ENCODE results near the gene SLC38A6. TPM values are rescaled to one million over a fixed set of nuclear protein-coding genes. Genes with fewer than 3 reads are reported as not detected.

The SLC38A6 gene
- total and polyA plus RNA-seq, 12 donors: 12.5 to 53.9 (median 25.3) TPM

DNA sequence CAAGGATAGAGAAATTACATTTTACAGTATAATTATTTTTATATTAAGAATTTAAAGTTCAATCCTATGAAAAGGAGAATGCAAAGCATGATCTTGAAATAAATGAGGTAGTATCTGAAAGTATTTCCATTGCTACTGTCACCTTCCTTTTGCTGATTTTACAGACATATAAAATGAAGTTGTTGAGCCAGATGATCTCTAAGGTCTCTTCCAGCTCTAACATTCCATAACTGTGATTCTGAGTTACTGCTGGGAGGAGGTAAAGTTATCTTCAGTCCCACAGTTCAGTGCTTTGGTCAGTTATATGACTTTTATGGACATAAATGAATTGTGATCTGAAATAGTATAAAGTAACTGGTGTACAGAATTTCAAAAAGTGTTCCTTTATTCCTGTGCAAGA is 52.8 kb downstream of the SLC38A6 start:
- intact Hi-C loops (cut with DNase I): no loop called here
- Histone ChIP-seq H3K36me3 (replicated peaks in 1 of 2) (no peaks in the 10 kb centered on the region), H3K27me3 (no peaks in the 10 kb centered on the region), H3K4me1 (replicated peaks in 1 of 2) (no peaks in the 10 kb centered on the region), H3K4me3 (no peak overlapping the region), H3K27ac (no peak overlapping the region), H3K9me3 (replicated peaks in 1 of 3) (no peaks in the 10 kb centered on the region)
- TF ChIP-seq POLR2A (IDR thresholded peaks at IDR 0.05): no peak
- TF ChIP-seq, protein P1, sequence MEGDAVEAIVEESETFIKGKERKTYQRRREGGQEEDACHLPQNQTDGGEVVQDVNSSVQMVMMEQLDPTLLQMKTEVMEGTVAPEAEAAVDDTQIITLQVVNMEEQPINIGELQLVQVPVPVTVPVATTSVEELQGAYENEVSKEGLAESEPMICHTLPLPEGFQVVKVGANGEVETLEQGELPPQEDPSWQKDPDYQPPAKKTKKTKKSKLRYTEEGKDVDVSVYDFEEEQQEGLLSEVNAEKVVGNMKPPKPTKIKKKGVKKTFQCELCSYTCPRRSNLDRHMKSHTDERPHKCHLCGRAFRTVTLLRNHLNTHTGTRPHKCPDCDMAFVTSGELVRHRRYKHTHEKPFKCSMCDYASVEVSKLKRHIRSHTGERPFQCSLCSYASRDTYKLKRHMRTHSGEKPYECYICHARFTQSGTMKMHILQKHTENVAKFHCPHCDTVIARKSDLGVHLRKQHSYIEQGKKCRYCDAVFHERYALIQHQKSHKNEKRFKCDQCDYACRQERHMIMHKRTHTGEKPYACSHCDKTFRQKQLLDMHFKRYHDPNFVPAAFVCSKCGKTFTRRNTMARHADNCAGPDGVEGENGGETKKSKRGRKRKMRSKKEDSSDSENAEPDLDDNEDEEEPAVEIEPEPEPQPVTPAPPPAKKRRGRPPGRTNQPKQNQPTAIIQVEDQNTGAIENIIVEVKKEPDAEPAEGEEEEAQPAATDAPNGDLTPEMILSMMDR (IDR thresholded peaks at IDR 0.05): no peak
- no peak for DNase-seq

DNA sequence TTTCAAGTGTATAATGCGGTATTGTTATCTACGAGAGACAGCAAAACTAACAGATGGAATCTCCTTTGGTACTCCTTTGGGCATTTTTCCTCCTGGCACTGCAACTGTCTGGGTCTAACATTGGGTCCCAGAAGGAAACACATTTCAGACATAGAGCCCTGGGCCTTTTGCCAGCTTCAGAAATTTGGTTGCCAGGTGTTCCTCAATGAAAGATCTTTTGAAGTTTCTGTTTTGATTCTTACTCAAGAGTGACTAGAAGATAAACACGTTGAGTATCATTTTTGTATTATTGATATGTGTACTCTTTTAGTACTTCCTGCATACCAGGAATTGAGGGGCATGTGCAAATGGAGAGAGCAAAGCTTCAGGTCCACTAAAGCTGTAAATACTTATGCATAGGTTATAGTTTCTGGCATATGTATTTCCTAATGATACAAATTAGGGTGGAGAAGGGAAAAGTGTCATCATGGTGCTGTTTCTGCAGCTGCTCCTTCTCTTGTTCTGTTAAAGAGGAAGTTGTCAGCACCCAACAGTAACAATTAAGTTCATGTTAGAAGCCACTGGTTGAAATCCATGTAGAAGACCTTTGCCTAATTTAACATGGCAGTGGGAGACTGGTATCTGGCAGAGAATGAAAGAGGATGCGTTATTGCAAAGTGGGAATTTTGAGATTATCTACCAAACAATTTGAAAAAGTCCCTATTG is 53.5 kb downstream of the SLC38A6 start:
- 79 to 86% (median 82%) methylated on average over 4 of the region's 4 CpGs for WGBS, 4 donors
- Histone ChIP-seq H3K36me3 (replicated peaks in 1 of 2) (no peaks in the 10 kb centered on the region), H3K9me3 (replicated peaks in 1 of 3) (no peaks in the 10 kb centered on the region), H3K4me1 (replicated peaks in 1 of 2) (no peaks in the 10 kb centered on the region), H3K4me3 (no peak overlapping the region), H3K27me3 (no peaks in the 10 kb centered on the region), H3K27ac (no peak overlapping the region)
- intact Hi-C loops (cut with DNase I): no loop called here
- TF ChIP-seq, protein P1 (IDR thresholded peaks at IDR 0.05): no peak
- no peak for TF ChIP-seq POLR2A (IDR thresholded peaks at IDR 0.05)
- DNase-seq: no peak

DNA sequence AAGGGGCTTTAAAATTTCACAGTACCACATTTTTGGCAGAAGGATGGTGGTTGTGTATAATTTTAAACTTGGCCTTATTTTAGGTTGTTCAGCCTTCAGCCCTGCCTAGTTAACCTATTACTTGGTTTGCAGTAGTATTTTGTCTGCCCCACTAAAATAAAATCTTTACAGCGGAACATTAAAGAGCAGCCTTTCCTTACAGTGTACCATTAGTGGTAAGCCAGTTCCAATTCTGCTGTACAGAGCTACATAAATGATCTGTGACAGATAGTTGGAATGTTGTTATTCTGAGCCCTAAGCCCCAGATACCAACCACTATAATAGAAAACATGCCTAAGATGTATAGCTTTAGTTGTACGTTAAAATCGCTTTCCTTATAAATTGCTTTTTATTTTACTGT is 56.2 kb downstream of the SLC38A6 start:
- Histone ChIP-seq H3K9me3 (replicated peaks in 1 of 3) (no peaks in the 10 kb centered on the region), H3K36me3 (replicated peaks in 1 of 2) (no peaks in the 10 kb centered on the region), H3K27ac (no peak overlapping the region), H3K4me1 (replicated peaks in 1 of 2) (no peaks in the 10 kb centered on the region), H3K4me3 (no peak overlapping the region), H3K27me3 (no peaks in the 10 kb centered on the region)
- DNase-seq: no peak
- WGBS, 4 donors: 84 to 93% (median 90%) methylated on average over 3 of the region's 3 CpGs
- intact Hi-C loops (cut with DNase I): no loop called here
- no peak for TF ChIP-seq POLR2A (IDR thresholded peaks at IDR 0.05)
- TF ChIP-seq, protein P1 (IDR thresholded peaks at IDR 0.05): no peak

DNA sequence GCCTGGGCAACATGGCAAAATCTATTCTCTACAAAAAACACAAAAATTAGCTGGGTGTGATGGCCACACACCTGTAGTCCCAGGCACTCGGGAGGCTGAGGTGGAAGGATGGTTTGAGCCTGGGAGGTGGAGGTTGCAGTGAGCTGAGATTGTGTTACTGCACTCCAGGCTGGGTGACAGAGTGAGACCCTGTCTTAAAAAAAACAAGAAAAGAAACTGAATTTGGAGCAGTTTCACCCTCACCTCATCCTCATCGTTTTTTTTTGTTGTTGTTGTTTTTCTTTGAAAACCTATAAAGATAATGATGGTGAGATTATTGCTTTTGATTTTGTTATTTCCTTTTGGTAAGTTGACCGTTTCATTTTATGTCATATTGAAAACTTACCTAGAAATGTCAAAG is 60.7 kb downstream of the SLC38A6 start:
- Histone ChIP-seq H3K36me3 (replicated peaks in 1 of 2) (no peaks in the 10 kb centered on the region), H3K27me3 (no peaks in the 10 kb centered on the region), H3K27ac (no peak overlapping the region), H3K4me1 (replicated peaks in 1 of 2) (no peaks in the 10 kb centered on the region), H3K9me3 (replicated peaks in 1 of 3) (no peaks in the 10 kb centered on the region), H3K4me3 (no peak overlapping the region)
- intact Hi-C loops (cut with DNase I): loop anchor here in 1 of 2 donors (10.0 kb wide), 1 partner anchor 153 kb away; no protein-coding TSS in a partner anchor
- 81 to 91% (median 85%) methylated on average over 3 of the region's 3 CpGs for WGBS, 4 donors
- no peak for DNase-seq
- no peak for TF ChIP-seq POLR2A (IDR thresholded peaks at IDR 0.05)
- TF ChIP-seq, protein P1 (IDR thresholded peaks at IDR 0.05): no peak
